Jurkat, Clone E6-1 (cell line): Measurements from ENCODE around the gene ARMH4.

ENCODE experiments used
- DNase-seq: peaks from one replicate; pipeline ENCODE4 v3.0.0-alpha.2; 2011; ENCODE audit warnings: low read depth, low spot score
- H3K4me3 ChIP-seq: 2 replicates; pipeline ENCODE4 v1.5.1; 2011; ENCODE audit warnings: mild to moderate bottlenecking, low read length, control low read depth, moderate library complexity

Gene ARMH4

GRCh38 chr14:57987051-57987450 lies 165.0 kb downstream of the ARMH4 start:
- no peak for DNase-seq
- no peak overlapping the region for H3K4me3 ChIP-seq

- peak; percentile 28 for DNase-seq
- H3K4me3 ChIP-seq = no peak overlapping the region
These were observed 169.0 kb downstream of the ARMH4 start for GRCh38 chr14:57982804-57983634.

GRCh38 chr14:57981817-57982560 lies 170.0 kb downstream of the ARMH4 start:
- DNase-seq = no peak
- H3K4me3 ChIP-seq = no peak overlapping the region

GRCh38 chr14:57979376-57980048 lies 172.5 kb downstream of the ARMH4 start:
- H3K4me3 ChIP-seq = no peak overlapping the region
- no peak for DNase-seq

- no peak overlapping the region for H3K4me3 ChIP-seq
- DNase-seq = no peak
These were observed 175.3 kb downstream of the ARMH4 start for GRCh38 chr14:57976701-57977100.

GRCh38 chr14:57974896-57975295 lies 177.1 kb downstream of the ARMH4 start:
- DNase-seq = no peak
- no peak overlapping the region for H3K4me3 ChIP-seq

GRCh38 chr14:57970594-57970993 lies 181.4 kb downstream of the ARMH4 start:
- H3K4me3 ChIP-seq = no peak overlapping the region
- DNase-seq = no peak

- DNase-seq = peak; percentile 74
- H3K4me3 ChIP-seq = no peak overlapping the region
These were observed 181.8 kb downstream of the ARMH4 start for GRCh38 chr14:57970175-57970574.

GRCh38 chr14:57963071-57963470 lies 188.9 kb downstream of the ARMH4 start:
- DNase-seq = no peak
- H3K4me3 ChIP-seq = no peak overlapping the region

- DNase-seq = no peak
- H3K4me3 ChIP-seq = no peak overlapping the region
These were observed 189.5 kb downstream of the ARMH4 start for GRCh38 chr14:57962325-57963035.

GRCh38 chr14:57961786-57962060 lies 190.3 kb downstream of the ARMH4 start:
- no peak for DNase-seq
- no peak overlapping the region for H3K4me3 ChIP-seq

GRCh38 chr14:57960946-57961785 lies 190.8 kb downstream of the ARMH4 start:
- no peak for DNase-seq
- H3K4me3 ChIP-seq = no peak overlapping the region

- H3K4me3 ChIP-seq = no peak overlapping the region
- DNase-seq = no peak
These were observed 194.6 kb downstream of the ARMH4 start for GRCh38 chr14:57957441-57957840.
